CMK (cell line): ENCODE data around the gene P3H1.

Experiments used
- DNase-seq: peaks from one replicate; pipeline ENCODE4 v3.0.0-alpha.2; 2010; ENCODE audit warnings: low read depth

P3H1 gene

GRCh38 chr1:42744148-42744413 is 22.7 kb downstream of the P3H1 start:
- no peak for DNase-seq

GRCh38 chr1:42743317-42744147 is 23.3 kb downstream of the P3H1 start:
- no peak for DNase-seq

GRCh38 chr1:42742617-42743316 is 24.1 kb downstream of the P3H1 start:
- no peak for DNase-seq

- DNase-seq, result no peak
Measured at GRCh38 chr1:42742141-42742540, 24.7 kb downstream of the P3H1 start.

GRCh38 chr1:42741706-42742105 is 25.1 kb downstream of the P3H1 start:
- no peak for DNase-seq

GRCh38 chr1:42740851-42741580 is 25.8 kb downstream of the P3H1 start:
- no peak for DNase-seq

- no peak for DNase-seq
Measured at GRCh38 chr1:42739753-42740700, 26.8 kb downstream of the P3H1 start, which contains the start of gene CLDN19. CLDN19 (minus strand) TSS chr1:42740236; CDS start chr1:42740063, 173 bp downstream.

- no peak for DNase-seq
Measured at GRCh38 chr1:42738678-42739226, 28.1 kb downstream of the P3H1 start.

GRCh38 chr1:42737986-42738677 is 28.7 kb downstream of the P3H1 start:
- DNase-seq, result no peak

- no peak for DNase-seq
Measured at GRCh38 chr1:42737257-42737656, 29.6 kb downstream of the P3H1 start.

- no peak for DNase-seq
Measured at GRCh38 chr1:42736571-42737200, 30.1 kb downstream of the P3H1 start.

- DNase-seq, result no peak
Measured at GRCh38 chr1:42736152-42736551, 30.7 kb downstream of the P3H1 start.

GRCh38 chr1:42735477-42736105 is 31.2 kb downstream of the P3H1 start:
- no peak for DNase-seq

- no peak for DNase-seq
Measured at GRCh38 chr1:42735056-42735455, 31.8 kb downstream of the P3H1 start.

- no peak for DNase-seq
Measured at GRCh38 chr1:42734201-42735035, 32.4 kb downstream of the P3H1 start.

- DNase-seq, result no peak
Measured at GRCh38 chr1:42733415-42734200, 33.2 kb downstream of the P3H1 start.

- no peak for DNase-seq
Measured at GRCh38 chr1:42732126-42732680, 34.6 kb downstream of the P3H1 start.

- no peak for DNase-seq
Measured at GRCh38 chr1:42731585-42731984, 35.2 kb downstream of the P3H1 start.
